ENCODE results near the gene NOL11.

DNA sequence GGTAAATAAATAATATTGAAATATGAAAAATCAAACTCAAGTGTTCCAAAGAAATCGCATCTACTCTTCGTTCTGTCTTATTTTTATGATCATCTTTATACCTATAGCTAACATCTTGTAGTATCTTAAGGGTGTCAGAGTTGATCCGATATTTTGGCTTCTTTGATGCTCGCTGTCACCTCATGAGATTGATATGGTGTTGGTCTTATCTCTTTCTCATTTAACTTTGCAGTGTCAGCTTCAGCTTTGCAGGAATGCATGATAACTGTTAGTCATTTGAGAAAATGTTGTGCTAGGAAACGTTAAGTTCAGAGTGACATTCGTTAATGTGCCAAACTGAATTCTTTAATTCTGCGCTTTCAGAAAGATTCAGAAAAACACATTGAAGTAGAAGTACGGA, 19.4 kb downstream of the NOL11 start:
- TF ChIP-seq, protein P1, sequence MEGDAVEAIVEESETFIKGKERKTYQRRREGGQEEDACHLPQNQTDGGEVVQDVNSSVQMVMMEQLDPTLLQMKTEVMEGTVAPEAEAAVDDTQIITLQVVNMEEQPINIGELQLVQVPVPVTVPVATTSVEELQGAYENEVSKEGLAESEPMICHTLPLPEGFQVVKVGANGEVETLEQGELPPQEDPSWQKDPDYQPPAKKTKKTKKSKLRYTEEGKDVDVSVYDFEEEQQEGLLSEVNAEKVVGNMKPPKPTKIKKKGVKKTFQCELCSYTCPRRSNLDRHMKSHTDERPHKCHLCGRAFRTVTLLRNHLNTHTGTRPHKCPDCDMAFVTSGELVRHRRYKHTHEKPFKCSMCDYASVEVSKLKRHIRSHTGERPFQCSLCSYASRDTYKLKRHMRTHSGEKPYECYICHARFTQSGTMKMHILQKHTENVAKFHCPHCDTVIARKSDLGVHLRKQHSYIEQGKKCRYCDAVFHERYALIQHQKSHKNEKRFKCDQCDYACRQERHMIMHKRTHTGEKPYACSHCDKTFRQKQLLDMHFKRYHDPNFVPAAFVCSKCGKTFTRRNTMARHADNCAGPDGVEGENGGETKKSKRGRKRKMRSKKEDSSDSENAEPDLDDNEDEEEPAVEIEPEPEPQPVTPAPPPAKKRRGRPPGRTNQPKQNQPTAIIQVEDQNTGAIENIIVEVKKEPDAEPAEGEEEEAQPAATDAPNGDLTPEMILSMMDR (conservative IDR thresholded peaks at IDR 0.05; ENCODE audit: low read length), result no peak
- TF ChIP-seq EZH2phosphoT487 (IDR thresholded peaks at IDR 0.05; ENCODE audit: borderline replicate concordance, low read depth, low read length), result no peak
